ENCODE data around the gene SFRP2.

GRCh38 chr4:153773236-153773690 lies 15.6 kb downstream of the SFRP2 start:
- TF ChIP-seq PKNOX1 (IDR thresholded peaks at IDR 0.05) = no peak
- no peak for TF ChIP-seq TARDBP (IDR thresholded peaks at IDR 0.05)
- no peak for TF ChIP-seq FOXK2 (IDR thresholded peaks at IDR 0.05)
- TF ChIP-seq SP1 (IDR thresholded peaks at IDR 0.05) = no peak
- TF ChIP-seq BHLHE40 (IDR thresholded peaks at IDR 0.05; ENCODE audit: borderline replicate concordance) = no peak
- TF ChIP-seq ARNT (IDR thresholded peaks at IDR 0.05) = no peak
- no peak for TF ChIP-seq FOXA1 (IDR thresholded peaks at IDR 0.05)
- TF ChIP-seq HDGF (IDR thresholded peaks at IDR 0.05; ENCODE audit: borderline replicate concordance) = no peak
- no peak for TF ChIP-seq SUZ12 (IDR thresholded peaks at IDR 0.05)
- TF ChIP-seq ELF4 (IDR thresholded peaks at IDR 0.05) = no peak
- no peak for TF ChIP-seq NFRKB (IDR thresholded peaks at IDR 0.05)
- no peak for TF ChIP-seq ZNF384 (IDR thresholded peaks at IDR 0.05)
